ENCODE results near the gene SYNJ2.

SYNJ2 gene

DNA sequence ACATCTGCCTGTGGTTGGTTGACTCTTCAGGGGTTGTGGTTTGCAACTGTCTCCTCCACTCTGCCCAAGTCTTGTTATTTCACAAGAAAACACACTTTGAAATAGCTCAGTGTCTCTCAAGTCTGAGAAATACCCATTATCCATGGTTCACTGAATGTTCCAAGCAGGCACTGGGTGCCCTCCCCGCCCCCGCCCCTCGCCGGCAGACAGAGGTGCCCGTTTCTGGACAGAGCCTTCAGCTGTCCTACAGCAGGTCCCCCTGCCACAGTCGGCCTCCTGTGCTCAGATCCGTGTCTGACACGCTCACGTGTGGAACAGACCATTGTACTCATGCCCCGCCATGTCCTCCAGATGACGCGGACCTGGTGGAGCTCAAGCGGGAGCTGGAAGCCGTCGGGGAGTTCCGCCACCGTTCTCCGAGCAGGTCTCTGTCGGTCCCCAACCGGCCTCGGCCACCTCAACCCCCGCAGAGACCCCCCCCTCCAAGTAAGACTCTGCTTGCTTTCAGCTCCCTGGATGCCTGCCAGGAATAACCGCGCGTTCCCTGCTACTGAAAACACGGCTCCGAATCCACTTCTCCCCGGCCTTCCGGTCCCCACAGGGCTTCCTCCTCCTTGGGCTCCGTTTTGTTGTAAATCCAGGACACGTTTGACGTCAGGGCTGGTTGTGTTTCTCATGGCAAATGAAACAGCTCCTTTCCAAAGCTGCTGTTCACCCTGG, 105.0 kb downstream of the SYNJ2 start:
- DNase-seq: no peak

GRCh38 chr6:158087224-158087867, 105.7 kb downstream of the SYNJ2 start:
- DNase-seq: no peak

DNA sequence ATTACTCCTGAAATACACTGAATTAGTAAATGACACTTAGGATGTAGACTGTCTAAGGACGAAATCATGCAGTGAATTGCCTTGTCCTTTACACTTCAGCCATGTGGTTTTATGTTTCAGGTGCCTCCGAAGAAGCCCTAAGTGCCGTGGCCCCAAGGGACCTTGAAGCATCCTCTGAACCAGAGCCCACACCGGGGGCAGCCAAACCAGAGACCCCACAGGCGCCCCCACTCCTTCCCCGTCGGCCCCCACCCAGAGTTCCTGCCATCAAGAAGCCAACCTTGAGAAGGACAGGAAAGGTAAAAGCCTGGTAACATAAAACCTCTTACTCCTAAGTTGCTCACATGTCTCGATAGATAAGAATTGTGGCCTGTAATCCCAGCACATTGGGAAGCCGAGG, 111.1 kb downstream of the SYNJ2 start:
- DNase-seq: no peak

DNA sequence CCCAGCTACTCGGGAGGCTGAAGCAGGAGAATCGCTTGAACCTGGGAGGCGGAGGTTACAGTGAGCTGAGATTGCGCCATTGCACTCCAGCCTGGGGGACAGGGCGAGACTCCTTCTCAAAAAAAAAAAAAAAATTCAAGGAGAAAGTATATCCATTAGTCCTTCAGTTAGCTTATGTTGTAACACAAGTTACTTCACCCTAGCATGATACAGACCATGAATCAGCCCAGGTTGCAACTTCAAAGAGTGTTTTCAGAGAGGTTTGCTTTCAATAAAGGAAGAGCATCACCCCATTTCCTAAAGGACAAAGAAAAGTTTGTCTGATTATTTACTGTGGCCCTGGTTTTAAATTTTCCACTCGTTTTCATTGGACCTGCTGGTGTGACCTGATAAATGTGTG, 113.4 kb downstream of the SYNJ2 start:
- no peak for DNase-seq

DNA sequence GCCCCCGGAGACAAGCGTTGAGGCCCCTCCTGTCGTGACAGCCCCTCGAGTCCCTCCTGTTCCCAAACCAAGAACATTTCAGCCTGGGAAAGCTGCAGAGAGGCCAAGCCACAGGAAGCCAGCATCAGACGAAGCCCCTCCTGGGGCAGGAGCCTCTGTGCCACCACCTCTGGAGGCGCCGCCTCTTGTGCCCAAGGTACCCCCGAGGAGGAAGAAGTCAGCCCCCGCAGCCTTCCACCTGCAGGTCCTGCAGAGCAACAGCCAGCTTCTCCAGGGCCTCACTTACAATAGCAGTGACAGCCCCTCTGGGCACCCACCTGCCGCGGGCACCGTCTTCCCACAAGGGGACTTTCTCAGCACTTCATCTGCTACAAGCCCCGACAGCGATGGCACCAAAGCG, 114.0 kb downstream of the SYNJ2 start:
- no peak for DNase-seq

GRCh38 chr6:158103228-158103627, 121.6 kb downstream of the SYNJ2 start:
- DNase-seq: no peak

GRCh38 chr6:158104696-158105095, 123.0 kb downstream of the SYNJ2 start:
- DNase-seq: no peak

DNA sequence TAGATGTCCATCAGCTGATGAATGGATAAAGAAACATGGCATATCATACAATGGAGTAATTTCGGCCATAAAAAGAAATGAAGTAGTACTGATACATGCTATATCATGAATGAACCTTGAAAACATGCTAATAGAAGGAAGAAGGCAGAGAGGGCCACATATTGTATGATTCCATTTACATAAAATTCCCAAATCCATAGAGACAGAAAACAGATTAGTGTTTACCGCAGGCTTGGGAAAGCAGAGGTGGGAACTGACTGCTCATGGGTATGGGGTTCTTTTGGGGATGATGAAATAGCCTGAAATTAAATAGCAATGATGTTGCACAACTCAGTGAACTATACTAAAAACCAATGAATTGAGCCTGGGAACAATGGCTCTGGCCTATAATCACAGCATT, 128.1 kb downstream of the SYNJ2 start:
- DNase-seq: no peak

DNA sequence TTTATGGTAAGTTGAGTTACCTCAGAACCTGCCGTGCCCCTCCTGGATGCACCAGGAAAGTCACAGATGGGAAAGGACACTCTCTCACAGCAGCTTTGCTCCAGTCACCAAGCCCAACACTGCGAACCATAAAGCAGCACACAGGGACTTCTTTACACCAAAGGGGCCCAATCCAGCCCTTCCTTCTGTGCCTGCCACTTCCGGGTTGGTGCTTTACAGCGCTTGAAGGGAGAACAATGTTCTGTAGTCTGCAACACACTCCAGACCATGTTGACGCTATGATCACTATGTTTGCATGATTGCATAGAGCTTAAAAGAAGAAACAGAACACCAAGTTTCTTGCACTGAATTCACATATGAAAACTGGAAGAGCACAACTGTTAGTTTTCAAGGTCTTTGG, 129.3 kb downstream of the SYNJ2 start:
- no peak for DNase-seq

- DNase-seq: no peak
Observed at GRCh38 chr6:158111987-158112386, 130.3 kb downstream of the SYNJ2 start.

GRCh38 chr6:158113802-158114201, 132.1 kb downstream of the SYNJ2 start:
- DNase-seq: no peak

DNA sequence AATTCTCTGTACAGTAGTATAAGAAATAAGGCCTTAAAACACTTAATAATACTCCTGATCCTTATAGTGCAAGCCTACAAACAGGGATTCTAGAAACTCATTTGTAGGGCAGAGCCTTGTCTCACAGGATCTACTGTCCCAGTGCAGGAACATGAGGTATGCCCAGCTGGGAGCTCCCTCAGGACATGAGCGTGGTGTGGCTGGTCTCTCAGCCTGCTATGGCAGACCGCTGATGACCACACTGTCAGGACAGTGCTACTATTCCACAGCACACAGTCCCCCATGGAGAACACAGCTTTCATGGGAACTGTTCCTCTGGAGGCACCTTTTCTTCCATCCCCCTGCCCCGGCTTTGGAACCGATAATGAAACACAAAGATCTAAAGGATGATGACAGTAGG, 133.4 kb downstream of the SYNJ2 start:
- DNase-seq: no peak

- DNase-seq: no peak
Observed at GRCh38 chr6:158115508-158115907, 133.8 kb downstream of the SYNJ2 start.

DNA sequence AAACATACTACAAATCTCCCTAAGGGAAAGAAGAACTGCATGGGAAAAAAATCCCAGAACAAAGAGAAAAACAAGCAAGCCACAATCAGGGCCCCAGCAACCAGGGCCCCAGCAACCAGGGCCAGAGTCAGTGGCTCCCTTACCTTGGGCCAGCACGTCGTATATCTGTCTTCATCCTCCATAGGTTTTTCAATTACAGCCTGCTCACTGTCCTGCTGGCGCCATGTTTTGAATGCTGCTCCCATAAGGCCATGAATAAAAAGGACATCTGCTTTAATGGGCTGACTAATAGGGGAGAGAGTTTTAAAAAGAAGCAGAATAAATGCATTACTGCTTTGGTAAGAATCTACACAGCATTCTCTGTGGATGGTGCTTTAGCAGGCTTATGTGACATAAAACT, 137.2 kb downstream of the SYNJ2 start:
- no peak for DNase-seq

DNA sequence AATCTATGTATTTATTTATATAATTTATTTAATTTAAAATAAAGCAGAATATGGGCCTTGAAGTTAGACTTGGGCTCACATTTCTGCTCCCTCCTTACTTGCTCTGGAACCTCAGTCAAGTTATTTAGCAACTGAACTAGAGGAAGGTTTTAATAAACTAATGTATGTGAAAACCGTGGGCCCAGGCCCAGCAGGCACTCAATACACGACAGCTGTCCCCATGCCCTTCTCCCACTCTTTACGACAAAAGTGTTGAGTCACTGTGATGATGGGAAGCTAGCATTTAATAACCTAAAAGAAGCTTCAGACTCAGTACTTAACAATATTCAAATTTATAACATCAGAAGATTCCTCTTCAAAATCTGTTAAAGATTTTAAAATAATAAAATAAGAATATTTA, 139.7 kb downstream of the SYNJ2 start:
- no peak for DNase-seq

DNA sequence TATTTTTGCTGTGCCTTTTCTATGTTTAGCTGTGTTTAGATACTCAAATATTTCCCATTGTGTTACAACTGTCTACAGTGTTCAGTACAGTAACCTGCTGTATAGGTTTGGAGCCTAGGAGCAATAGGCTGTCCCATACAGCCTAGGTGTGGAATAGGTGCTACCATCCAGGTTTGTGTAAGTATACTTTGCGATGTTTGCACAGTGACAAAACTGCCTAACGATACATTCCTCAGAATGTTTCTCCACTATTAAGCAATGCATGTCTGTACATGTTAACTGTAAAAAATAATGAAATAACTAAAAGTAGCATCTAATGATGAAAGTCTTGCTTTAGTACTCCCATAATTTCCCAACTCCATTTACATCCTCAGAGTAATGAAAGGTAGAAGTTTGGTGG, 140.4 kb downstream of the SYNJ2 start:
- DNase-seq: no peak

DNA sequence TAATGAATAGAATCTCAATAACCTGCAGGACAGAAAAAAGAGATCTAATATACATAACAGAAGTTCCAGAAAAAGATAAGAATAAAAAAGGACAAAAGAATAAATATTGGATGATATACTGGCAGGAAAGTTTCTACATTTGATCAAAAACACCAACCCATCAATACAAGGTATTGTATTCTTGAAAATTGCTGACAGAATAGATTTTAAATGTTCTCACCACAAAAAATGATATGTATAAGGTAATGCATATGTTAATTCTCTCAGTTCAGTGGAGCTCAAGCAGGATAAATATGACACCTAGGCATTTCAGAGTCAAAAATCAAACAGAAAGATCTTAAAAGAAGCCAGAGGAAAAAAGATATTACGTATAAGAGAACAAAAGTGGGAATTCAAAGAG, 142.6 kb downstream of the SYNJ2 start:
- DNase-seq: no peak

DNA sequence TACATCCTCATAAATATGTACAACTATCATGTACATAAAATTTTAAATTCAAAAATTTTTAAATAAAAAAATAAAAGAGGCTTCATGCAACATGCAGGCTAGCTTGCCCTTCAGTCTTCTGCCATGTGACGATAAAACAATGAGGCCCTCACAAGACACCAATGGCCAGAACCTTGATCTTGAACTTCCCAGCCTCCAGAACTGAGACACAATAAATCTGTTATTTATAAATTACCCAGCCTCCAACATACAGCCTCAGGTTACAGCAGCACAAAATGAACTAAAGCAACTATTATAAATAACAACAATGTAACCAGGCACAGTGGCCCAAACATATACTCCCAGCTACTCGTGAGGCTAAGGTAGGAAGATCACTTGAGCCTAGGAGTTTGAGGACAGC, 143.6 kb downstream of the SYNJ2 start:
- no peak for DNase-seq

GRCh38 chr6:158131926-158132325, 150.3 kb downstream of the SYNJ2 start:
- DNase-seq: no peak

- DNase-seq: no peak
Observed at GRCh38 chr6:158142789-158143188, 161.1 kb downstream of the SYNJ2 start.

DNA sequence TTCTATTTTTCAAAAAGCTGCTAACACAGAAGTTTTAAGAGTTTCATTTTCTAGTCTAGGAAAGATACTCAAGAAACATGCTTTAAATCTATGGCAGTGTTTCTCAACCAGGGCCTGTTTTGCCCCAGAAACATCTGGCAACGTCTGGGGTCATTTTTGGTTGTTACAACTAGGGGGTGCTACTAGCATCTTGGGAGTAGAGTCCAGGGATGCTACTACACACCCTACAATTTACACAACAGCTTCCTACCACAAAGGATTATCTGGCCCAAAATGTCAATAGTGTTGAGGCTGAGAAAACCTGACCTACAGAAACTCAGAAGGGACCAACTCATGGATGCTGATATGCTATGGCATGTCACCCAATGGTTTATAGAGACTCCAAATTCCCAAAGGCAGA, 162.0 kb downstream of the SYNJ2 start:
- no peak for DNase-seq

All from stimulated activated CD4-positive, alpha-beta T cell treated with anti-CD3 and anti-CD28 coated beads, Interleukin-2, amount 100 ng/mL, for 24 hours (primary cell).